Measurements from ENCODE around the gene GNAL.
"Not testable (repeated sequence)": the region's sequence is repeated elsewhere in the genome, so short reads cannot be mapped to it uniquely, and the experiment has no call there.

GNAL gene

GRCh38 chr18:11669948-11670275, 19.2 kb upstream of the GNAL start:
- no peak for DNase-seq

- no peak for DNase-seq
Observed at GRCh38 chr18:11671156-11671555, 17.9 kb upstream of the GNAL start.

DNA sequence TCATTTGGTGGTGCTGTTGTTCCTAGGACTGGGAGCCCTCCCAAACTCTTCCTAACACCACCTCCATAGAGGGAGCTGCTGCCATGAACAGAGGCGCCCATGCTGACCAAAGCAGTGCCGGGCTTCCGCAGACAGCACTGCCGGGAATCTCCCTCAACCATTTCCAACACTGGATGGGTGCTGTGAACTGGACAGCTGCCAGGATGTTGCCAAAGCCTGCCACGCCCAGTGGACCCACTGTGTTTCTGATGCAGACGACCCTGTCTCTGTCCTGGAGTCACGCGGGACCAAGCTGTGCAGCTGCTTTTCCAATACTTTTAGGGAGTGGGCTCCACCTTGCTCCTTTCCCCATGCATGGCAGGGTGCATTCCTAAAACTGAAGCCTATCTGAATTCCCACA, 16.9 kb upstream of the GNAL start:
- no peak for DNase-seq

DNA sequence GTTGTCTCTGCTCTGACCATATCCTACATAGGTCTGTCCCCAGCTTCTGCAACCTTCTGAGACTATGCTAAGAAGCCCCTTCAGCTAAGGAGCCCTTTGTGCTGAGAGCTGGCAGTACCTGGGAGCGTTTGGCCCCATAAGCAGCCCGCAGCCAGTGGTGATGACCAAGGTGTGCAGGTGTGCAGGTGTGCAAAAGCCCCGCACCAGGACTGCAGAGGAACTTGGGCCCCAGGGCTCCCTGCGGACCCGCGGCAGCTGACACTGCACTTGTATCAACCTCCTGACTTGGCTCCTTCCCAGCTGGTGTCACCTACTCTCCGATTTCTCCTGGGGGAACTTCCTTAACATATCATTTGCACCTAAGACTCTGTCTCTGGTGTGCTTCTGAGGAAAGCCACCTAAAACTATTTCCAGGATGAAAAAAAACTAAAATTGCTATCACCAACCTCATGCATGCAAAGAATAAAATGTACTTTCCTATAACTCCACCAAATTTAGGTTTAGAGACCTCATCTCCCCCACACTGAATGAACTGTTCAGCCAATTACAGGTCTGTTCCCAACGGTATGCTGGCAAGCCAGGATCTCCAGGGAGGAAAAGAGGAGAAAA, 16.1 kb upstream of the GNAL start:
- no peak for DNase-seq

DNA sequence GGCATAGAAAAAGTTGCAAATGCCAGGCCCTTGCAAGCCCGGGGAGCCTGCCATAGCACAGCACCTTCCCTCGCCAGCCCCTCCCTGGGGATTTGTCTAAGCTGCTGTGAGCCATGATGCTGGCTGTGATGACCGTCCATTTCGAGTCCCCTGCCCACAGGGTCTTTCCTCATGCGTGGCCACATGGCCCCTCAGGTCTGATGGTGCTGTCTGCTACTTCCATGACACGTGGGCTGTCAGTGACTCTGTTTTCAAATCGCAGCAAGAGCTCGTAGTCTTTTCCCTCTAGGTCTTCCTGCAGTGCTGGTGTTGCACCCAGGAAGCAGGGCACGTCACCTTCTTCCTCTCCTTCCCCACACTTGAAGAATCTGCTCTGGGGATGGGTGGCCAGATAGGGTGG, 15.5 kb upstream of the GNAL start:
- DNase-seq = no peak

DNA sequence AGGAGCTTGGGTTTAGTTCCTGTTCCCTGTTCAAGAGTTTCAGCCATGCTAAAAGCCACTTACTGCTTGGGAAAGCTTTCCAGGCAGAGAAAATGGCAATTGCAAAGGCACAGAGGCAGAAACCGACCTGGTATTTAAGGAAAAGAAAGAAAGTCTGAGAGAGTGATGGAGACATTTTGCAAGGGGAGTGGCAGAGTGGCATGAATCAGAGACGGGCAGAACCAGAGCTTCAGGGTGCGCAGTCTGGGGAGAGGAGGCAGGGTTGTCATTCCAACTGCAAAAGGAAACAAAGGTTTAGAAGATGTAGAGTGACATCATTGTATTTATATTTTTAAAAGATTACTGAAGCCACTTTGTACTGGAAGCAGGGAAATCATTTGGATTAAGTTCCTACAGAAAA, 14.9 kb upstream of the GNAL start:
- DNase-seq = no peak

DNA sequence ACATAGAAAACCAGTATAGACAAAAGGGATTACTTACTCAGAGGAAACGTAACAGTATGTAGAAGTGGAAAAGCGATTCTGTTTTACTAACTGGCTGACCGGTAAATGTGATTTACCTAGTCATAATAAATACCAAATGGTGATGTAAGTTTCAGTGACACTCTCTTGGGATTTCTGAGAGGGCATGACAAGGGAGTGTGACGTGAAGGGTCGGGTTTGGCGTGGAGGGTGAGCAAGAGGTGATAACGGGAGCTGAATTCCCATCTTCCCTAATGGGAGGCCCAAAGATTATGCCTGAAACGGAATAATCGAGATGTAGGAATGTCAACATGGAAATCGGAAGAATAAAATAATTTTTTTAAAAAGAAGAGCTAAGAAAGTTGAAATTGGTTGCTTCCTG, 12.7 kb upstream of the GNAL start:
- DNase-seq = no peak

GRCh38 chr18:11676867-11677266, 12.2 kb upstream of the GNAL start:
- DNase-seq = no peak

- DNase-seq = no peak
Observed at GRCh38 chr18:11678211-11678610, 10.9 kb upstream of the GNAL start.

DNA sequence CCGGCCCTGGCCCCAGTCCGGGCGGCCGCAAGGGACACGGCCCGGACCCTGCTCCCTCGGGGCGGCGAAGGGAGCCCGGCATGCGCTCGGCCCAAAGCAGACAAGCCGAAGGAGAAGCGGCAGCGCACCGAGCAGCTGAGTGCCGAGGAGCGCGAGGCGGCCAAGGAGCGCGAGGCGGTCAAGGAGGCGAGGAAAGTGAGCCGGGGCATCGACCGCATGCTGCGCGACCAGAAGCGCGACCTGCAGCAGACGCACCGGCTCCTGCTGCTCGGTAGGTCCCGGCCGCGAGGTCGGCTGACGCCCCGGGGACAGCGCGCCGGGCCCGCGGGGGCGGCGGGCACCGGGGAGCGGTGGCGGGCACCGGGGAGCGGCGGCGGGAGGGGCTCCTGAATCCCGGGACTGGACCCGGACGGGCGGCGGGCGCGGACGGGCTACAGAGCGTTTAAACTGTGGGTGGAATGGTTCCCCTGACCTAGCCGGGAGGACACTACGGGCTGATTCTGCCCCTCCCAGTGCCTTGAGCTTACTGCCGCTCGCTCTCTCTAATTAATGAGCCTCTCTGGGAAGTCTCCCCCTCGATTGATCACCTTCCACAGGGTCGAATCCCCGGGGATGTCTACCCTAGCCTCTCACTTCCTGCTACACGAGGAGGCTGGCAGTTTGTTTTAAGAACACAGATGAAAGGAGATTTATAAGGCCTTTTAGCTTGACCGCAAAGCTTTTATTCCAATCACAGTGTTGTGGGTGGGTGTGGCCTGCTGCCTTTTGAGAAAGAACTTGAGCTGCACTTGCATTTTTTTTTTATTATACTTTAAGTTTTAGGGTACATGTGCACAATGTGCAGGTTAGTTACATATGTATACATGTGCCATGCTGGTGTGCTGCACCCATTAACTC, 853 bp downstream of the GNAL start:
- peak; percentile 38 for DNase-seq

DNA sequence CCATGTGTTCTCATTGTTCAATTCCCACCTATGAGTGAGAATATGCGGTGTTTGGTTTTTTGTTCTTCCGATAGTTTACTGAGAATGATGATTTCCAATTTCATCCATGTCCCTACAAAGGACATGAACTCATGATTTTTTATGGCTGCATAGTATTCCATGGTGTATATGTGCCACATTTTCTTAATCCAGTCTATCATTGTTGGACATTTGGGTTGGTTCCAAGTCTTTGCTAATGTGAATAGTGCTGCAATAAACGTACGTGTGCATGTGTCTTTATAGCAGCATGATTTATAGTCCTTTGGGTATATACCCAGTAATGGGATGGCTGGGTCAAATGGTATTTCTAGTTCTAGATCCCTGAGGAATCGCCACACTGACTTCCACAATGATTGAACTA, 1.6 kb downstream of the GNAL start:
- not testable (repeated sequence) for DNase-seq

GRCh38 chr18:11695736-11696135, 6.7 kb downstream of the GNAL start:
- no peak for DNase-seq

- no peak for DNase-seq
Observed at GRCh38 chr18:11696451-11696850, 7.4 kb downstream of the GNAL start.

DNA sequence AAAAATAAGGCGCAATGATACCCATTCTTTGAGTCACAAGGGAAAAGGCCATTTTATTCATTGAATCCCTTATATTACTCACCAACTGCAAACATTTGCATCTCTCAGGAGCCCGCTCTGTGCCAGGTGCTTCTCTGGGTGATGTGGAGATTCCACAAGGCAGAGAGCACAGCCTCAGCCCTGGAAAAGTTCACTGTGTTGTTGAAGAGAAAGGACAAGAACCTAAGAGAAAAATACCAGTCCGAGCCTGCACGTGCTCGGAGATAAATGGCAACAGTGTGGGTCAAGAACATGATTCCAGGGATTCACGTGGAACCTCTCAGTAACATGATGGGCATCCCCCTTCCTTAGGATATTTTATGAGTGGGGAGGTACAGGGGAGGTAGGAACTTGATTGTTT, 11.8 kb downstream of the GNAL start:
- no peak for DNase-seq

DNA sequence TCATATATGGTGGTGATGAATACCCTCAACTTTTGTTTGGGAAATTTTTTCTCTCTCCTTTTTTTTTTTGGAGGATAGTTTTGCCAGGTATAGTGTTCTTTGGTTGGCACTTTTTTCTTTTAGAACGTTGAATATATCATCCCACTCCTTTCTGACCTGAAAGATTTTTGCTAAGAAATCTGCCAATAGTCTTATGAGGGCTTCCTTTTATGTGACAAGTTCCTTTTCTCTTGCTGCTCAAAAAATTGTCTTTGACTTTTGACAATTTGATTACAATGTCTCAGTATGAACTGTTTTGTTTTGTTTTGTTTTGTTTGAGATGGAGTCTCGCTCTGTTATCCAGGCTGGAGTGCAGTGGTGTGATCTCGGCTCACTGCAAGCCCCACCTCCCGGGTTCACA, 21.5 kb downstream of the GNAL start:
- DNase-seq = no peak

- no peak for DNase-seq
Observed at GRCh38 chr18:11713756-11714155, 24.7 kb downstream of the GNAL start.

DNA sequence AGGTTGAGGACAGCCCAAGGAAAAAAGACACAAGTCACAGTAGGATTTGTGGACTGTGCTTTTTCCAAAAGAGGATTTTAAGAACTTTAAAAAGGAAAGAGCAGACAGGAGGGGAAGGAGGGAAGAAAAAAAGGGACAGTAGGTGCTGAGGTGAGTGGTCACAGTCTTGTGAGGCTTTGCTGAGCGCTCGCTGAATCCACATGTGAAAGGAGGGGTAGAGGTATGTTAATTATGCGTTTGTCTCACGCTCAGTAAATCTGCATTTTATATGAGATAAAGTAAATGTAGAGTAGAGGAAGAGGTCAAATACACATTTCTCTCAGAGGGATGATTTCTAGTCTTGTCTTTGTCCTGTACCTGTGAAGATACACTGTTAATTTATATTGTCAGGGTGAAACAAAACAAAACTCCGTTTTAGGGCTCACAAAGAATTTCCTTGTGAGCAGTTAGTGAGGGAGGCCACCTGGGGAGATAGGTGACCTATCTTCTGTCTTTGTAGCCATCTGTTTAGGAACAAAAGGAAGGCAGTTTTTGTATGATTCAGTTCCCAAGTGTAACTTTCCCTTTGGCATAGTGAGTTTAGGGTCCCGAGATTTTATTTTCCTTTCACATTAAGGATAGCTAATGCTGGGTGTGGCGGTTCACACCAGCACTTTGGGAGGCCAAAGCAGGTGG, 25.3 kb downstream of the GNAL start:
- no peak for DNase-seq

GRCh38 chr18:11716767-11717315, 27.8 kb downstream of the GNAL start:
- DNase-seq = not testable (repeated sequence)

- no peak for DNase-seq
Observed at GRCh38 chr18:11719050-11719449, 30.0 kb downstream of the GNAL start.

DNA sequence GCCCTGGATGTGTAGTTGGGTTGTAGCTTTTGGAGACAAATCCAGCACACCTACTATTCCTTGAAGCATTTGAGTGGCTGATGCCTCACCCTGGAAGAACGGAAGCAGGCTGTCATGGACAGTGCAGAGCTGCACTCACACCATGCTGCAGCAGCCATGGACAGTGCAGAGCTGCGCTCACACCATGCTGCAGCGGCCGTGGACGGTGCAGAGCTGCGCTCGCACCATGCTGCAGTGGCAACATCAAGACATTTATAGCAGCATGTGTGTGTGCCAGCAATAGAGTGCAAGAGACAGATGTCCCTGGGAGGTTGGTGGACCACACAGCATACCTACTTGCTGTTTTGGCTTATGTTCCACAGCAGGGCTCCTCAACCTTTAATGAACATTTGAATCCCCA, 30.6 kb downstream of the GNAL start:
- no peak for DNase-seq

GRCh38 chr18:11721720-11722119, 32.7 kb downstream of the GNAL start:
- no peak for DNase-seq

- DNase-seq = no peak
Observed at GRCh38 chr18:11724781-11725180, 35.7 kb downstream of the GNAL start.

- no peak for DNase-seq
Observed at GRCh38 chr18:11726556-11726955, 37.5 kb downstream of the GNAL start.

GRCh38 chr18:11728249-11728648, 39.2 kb downstream of the GNAL start:
- DNase-seq = no peak

All from femur (tissue), 1 donor.